Testis (tissue), 2 donors: ENCODE results near the gene ISG15.

Experiments
- POLR2A ChIP-seq: fragments of 450-650 bp; IDR thresholded peaks from one replicate; pipeline ENCODE4 v1.6.1; 2017; ENCODE audit warnings: antibody characterized with exemption, mild to moderate bottlenecking, moderate library complexity
- TF ChIP-seq, protein P1 (sequence below), 3 experiments: fragments of 450-650 bp in 2 of 3; fragments of 200-600 bp in 1 of 3; sonication (generic) in 1 of 3; IDR thresholded peaks; one replicate each; pipeline ENCODE4 v1.5.1; 2016 to 2019; ENCODE audit warnings: antibody characterized with exemption in 3 of 3, mild to moderate bottlenecking in 2 of 3, moderate library complexity in 1 of 3

DNA sequence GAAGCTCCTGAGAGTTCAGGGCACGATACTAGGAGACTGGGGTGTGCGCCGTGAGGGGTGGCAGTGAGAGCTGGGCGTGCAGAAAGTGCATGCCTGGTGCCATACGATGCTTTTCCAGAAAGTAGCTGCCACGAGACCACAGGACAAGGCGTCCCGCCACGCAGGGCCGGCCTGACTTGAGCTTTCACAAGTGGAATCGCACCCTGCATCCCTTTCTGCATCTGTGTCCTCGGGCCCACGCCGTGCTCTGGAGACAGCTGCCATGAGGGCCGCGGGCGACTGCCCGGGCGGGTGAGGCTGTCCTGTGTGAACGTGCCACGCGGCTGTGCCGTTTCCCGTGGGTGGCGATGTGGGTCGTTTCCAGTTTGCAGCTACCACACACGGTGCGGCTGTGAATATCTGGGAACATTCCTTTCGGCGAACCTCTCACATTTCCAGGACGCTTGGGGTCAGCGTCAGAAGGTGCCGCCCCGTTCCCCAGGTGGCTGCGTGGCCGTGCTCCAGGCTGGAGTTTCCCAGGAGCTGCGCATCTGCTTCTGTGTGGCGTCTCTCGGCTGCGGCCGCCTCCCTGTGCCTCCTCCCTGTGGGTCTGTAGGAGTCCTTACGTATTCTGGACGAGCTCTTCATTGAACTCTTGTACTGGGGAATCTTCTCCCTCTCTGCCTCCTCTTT lies 30.4 kb upstream of the ISG15 start:
- no peak for TF ChIP-seq POLR2A
- TF ChIP-seq, protein P1, sequence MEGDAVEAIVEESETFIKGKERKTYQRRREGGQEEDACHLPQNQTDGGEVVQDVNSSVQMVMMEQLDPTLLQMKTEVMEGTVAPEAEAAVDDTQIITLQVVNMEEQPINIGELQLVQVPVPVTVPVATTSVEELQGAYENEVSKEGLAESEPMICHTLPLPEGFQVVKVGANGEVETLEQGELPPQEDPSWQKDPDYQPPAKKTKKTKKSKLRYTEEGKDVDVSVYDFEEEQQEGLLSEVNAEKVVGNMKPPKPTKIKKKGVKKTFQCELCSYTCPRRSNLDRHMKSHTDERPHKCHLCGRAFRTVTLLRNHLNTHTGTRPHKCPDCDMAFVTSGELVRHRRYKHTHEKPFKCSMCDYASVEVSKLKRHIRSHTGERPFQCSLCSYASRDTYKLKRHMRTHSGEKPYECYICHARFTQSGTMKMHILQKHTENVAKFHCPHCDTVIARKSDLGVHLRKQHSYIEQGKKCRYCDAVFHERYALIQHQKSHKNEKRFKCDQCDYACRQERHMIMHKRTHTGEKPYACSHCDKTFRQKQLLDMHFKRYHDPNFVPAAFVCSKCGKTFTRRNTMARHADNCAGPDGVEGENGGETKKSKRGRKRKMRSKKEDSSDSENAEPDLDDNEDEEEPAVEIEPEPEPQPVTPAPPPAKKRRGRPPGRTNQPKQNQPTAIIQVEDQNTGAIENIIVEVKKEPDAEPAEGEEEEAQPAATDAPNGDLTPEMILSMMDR (IDR thresholded peaks at IDR 0.05): no peak
